Stimulated activated CD8-positive, alpha-beta memory T cell treated with anti-CD3 and anti-CD28 coated beads, Interleukin-15, amount 100 ng/mL, for 1 hour (primary cell): ENCODE data around the gene KIF1B.
A peak's percentile ranks its signal among the peaks of the same experiment; 100 is the strongest.
"Not testable (repeated sequence)": the region's sequence is repeated elsewhere in the genome, so short reads cannot be mapped to it uniquely, and the experiment has no call there.

Source experiments
- DNase-seq: peaks from one replicate; pipeline ENCODE4 v3.0.0-alpha.2; 2020; ENCODE audit warnings: low read depth

KIF1B gene

DNA sequence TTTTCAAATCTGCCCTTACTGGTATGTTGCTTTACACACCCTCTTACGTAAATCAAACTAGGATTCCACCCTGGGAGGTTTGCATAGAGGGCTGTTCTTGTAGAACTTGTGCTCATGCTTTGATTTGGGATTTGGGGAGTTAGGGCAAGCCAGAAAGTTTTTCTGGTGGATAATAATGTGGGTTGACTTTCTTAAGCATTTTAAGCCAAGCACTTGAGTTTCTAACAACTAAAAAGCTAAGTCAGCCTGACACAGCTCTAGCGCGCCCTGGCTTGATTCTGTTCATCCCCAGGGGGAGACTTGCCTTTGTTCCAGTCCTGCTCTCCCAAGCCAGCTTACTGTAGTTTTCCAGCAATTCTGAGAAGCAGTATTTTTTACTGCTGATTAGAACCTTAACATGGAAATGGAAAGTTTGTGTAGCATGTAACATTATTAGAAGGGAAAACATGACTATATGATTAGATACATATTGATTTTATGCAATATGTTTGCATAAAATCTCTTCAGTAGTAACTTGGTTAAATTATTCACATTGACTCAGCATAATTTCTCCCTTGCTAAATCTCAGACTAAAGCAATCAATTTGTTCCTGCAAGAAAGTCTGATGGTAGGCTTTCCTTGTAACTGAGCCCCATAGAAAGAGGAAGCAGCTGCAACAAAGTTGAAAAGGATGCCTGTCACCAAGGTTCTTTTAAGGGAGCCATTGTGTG, 177.5 kb downstream of the KIF1B start:
- DNase-seq, result no peak

DNA sequence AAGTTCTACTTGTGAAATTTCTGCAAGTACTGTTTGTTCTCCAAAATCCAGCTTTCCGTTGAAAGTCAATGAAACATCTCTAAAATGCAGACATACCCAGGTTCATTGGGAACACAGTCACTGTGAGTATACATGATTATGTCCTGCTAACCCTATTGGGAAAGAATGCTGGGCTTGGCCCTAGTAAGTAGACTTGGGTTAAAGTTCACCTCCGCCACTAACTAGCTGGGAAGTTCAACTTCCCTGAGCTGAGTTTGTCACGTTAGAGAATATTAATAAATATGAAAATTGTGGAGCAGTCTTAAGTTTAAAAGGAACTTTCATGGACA, 178.0 kb downstream of the KIF1B start:
- no peak for DNase-seq

DNA sequence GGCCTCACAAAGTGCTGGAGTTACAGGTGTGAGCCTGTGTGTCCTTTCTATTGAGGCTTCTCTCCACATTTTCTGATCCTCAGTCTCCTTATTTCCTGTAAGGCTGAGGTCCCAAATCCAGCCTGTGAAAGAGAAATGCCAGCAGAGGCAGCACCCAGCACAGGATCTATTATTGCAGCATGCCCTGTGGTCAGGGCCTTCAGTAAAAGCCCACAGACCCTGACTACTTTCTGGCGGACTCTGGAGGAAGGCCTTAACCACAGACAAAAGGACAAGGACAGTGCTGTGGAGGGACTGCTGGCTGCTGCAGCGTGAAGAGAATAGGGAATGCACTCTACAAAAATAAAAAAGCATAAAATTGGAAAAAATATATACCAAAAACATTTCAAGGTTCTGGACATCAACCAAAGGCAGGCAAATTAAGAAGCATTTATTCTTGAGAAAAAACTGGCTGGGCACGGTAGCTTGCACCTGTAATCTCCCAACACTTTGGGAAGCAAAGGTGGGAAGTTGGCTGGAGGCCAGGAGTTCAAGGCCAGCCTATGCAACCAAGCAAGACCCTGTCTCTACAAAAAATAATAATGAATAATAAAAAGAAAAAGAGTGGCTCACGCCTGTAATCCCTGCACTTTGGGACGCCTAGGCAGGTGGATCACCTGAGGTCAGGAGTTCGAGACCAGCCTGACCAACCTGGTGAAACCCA, 179.1 kb downstream of the KIF1B start:
- DNase-seq, result no peak

DNA sequence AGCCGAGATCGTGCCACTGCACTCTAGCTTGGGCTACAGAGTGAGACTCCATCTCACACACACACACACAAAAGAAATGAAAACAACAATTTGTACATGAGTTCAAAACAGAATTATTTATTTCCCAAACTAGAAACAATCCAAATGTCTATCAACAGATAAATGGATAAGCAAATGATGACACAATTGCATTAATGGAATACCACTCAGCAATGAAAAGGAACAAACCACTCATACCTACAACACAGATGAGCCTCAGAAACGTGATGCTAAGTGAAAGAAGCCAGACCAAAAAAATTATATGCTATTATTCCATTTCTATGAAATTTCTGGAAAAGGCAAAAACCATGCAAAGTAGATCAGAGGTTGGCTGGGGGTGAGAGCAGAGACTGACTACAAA, 186.5 kb downstream of the KIF1B start:
- DNase-seq, result no peak

DNA sequence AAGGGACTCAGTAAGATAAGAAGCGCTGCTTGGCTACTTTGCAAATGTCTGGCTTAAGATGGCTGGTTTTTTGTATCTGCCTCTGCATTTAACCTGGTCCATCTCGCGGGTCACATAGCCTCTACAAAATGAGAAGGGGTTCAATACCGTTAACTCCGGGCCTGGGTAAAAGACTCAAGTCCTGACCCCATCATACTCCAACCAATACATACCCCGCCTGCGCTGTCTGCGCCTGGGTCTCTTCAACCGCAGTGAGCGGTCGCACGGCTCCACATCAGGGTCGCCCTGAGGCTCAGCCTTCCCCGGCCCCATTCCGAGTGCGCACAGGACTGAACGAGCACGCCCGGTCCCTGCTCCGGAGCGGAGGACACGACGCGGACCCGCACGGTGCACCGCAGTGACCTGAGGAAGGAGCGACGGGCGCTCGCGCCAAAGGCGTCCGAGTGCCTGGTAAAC, 187.9 kb downstream of the KIF1B start:
- DNase-seq, result no peak

DNA sequence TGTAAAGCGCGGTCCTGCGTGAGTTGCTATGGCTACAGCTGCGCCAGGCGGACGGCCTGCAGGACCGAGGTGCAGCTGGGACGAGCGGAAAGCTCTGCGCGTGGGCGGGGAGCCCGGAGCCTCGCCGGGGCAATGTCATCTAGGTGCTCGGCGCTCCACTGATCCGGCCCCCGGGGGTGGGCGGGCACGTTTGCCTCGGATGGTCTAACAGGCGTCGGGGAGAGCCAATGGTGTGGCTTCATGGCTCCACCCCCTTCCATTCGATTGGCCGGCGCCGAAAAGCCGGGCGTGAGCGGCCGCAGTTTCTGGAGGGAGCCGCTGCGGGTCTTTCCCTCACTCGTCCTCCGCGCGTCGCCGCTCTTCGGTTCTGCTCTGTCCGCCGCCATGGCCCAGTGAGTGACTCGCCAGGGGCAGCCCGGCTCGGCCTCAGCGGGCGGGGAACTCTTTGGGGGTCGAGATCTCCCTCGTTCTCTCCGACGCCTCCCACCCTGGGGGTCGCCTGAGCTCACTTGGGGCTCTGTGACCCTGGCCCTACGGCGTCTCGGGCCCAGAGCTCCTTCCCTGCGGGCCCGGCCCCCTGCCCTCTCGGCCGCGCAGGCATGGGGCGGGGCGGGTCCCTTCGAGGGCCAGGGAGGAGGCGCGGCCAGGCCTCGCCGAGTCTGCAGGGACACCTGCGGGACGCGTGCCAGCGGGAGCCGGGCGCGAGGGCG, 188.5 kb downstream of the KIF1B start, which contains the start of gene PGD:
TSS of gene PGD (plus strand) at position 331 of the 710 bp plus-strand sequence. CDS start at position 385, 54 bp downstream.
- peak; percentile 92 for DNase-seq

- no peak for DNase-seq
Measured at GRCh38 chr1:10399444-10399941, 189.1 kb downstream of the KIF1B start.

GRCh38 chr1:10400013-10400412, 189.6 kb downstream of the KIF1B start:
- DNase-seq, result no peak

DNA sequence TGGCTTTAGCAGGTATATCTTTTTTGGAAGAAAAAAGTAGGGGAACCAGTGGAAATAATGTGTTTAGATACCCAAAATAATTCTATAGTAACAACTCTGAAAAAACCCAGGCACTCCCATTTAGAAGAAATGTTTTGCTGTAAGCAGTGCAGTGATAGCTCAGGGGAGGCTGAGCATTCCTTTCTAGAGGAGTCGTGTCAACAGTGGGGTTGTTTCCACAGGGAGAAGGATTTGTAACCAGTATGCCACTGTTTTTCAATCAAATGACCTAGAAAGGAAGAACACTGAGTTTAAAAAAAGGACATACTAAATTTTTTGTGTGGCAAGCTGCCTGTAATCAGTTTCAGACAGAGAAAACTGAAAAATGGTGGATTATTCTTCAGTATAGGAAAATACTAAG, 190.9 kb downstream of the KIF1B start:
- no peak for DNase-seq

GRCh38 chr1:10402729-10403274, 192.4 kb downstream of the KIF1B start:
- no peak for DNase-seq

DNA sequence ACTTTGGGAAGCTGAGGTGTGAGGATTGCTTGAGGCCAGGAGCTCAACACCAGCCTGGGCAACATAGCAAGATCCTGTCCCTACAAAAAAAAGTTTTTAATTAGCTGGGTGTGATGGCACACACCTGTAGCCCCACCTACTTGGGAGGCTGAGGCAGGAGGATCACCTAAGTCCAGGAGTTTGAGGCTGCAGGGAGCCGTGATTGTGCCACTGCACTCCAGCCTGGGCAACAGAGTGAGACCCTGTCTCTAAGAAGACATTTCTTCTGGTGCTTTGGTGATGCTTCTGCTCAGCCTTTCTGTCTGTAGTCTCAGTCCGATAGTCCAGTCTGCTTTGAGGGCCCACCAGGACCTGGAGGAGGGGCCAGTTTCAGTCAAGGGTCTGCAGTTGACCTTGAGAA, 196.8 kb downstream of the KIF1B start:
- DNase-seq, result no peak

DNA sequence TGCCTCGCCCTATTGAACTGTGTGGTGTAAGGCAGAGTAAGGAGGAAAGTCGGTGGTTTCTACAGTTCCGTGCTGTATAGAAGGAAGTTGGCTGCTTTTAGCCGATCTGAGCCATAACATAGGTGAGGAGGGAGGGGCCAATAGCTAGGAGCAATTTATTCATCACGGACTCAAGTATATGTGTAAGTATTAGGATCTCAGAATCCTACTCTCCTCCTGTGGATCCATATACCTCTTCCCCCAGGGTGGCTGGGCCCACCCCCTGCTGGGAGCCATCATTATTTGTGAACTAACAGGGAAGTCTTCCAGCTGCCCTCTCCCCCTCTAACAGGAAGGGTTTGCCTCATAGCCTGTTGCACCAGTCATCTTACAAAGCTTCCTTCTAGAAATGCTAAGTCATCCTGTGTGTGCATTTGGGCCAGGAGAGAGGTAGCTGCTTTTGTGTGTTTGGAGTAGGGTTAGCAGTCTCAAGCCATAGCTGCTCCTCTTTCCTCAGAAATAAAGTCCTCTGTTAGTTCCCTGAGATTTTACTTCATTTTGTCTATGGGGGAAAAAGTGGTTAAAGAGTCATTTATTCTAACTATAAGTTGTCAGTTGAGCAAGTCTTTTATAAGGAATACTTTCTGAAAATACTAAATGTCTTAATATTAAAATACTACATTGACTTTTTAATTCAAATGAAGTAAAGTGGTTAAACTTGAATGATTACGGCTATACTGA, 205.0 kb downstream of the KIF1B start:
- DNase-seq, result no peak

GRCh38 chr1:10415967-10416366, 205.6 kb downstream of the KIF1B start:
- not testable (repeated sequence) for DNase-seq

- DNase-seq, result not testable (repeated sequence)
Measured at GRCh38 chr1:10418741-10419140, 208.4 kb downstream of the KIF1B start.

GRCh38 chr1:10419351-10419750, 209.0 kb downstream of the KIF1B start:
- DNase-seq, result no peak

DNA sequence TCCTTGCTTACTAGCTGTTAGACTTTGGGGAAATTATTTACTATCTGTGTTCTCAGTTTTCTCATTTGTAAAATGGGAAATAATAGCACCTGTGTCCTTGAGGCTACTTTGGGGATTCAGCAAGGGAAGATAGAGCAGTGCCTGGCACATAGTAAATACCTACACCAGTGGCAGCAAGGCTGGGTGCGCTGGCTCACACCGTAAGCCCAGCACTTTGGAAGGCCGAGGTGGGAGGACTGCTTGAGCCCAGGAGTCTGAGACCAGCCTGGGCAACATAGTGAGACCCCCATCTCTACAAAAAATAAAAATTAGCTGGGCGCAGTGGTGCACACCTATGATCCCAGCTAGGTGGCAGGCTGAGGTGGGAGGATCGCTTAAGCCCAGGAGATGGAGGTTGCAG, 211.3 kb downstream of the KIF1B start:
- no peak for DNase-seq

DNA sequence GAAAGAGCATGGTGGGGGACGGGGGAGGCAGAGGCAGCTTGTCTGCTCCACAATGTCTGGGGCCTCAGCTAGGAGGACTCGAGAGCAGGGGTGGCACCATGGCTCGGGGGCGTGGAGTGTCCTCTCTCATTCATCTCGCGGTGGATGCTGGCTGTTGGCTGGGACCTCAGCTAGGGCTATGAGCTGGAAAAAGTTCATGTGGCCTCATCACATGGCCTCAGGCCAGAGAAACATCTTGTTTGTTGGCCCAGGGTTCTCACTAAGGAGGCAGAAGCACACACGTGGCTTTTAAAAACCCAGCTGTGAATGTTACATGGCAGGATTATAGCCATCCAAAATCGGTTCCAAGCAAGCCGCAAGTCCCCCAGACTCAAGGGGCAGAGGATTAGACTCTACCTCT, 213.7 kb downstream of the KIF1B start:
- no peak for DNase-seq

- DNase-seq, result no peak
Measured at GRCh38 chr1:10424651-10425050, 214.3 kb downstream of the KIF1B start.

GRCh38 chr1:10425826-10426534, 215.6 kb downstream of the KIF1B start:
- not testable (repeated sequence) for DNase-seq

DNA sequence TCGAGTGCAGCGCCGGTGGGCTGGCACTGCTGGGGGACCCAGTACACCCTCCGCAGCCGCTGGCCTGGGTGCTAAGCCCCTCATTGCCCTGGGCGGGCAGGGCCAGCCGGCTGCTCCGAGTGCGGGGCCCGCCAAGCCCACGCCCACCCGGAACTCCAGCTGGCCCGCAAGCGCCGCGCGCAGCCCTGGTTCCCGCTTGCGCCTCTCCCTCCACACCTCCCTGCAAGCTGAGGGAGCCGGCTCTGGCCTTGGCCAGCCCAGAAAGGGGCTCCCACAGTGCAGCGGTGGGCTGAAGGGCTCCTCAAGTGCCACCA, 216.1 kb downstream of the KIF1B start:
- DNase-seq, result not testable (repeated sequence)

DNA sequence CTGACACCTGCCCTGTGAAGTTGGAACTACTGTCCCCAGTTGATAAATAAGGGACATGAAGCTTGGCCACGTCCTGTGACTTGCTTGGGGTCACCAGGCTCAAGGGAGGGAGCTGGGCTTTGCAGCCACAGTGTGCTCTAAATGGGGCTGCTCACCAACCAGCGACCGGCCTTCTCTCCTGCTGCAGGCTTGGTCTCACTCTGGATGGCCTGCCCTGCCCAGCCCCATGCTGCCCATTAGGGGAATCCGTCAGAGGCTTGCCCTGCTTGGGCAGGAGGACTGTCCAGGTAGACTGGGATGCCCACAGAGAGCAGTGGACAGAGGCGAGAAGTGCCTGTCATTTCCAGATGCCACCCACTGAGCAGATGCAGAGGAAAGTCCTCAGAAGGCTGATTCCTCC, 218.6 kb downstream of the KIF1B start:
- DNase-seq, result no peak

DNA sequence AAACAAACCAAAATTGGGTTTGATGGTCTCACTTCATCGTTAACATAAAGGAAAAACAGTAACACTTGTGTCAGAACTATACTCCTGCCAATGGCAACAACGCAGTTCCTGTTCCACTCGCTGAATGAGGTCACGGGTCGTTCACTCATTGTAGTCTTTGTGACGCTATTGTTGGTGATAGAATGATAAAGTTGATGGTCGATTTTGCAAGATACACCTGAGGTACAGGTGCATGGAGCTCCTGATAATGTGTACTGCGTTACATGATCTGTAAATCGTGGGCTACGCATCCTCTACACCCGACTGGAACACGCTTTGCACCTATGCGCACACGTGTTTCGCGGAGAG, 219.5 kb downstream of the KIF1B start:
- DNase-seq, result no peak
